IMR-90 (cell line): ENCODE data around the gene PRRC1. TPM values are rescaled to one million over a fixed set of nuclear protein-coding genes. Genes with fewer than 3 reads are reported as not detected.

Experiments used
- ATAC-seq: fragments of 200-7000 bp; cut with Tn5 transposase; 2 replicates; pipeline ENCODE4 v1.9.1; 2020; ENCODE audit warnings: low read depth, mild to moderate bottlenecking, moderate library complexity
- BruUV-seq: library from RNA; stranded (reverse); fragments of 400-500 nt; replicated peaks from 2 replicates; lab custom pipeline; 2021; lab: Mats Ljungman, UMichigan
- CTCF ChIA-PET: fragments of 300-600 bp; formaldehyde crosslinking; extraction: SDS; loops from one replicate; lab custom pipeline; 2021; ENCODE audit warnings: antibody characterized with exemption; lab: Yijun Ruan, JAX
- POLR2A ChIA-PET: fragments of 300-600 bp; sonication (Branson Sonifier 250); formaldehyde crosslinking; loops from one replicate; lab custom pipeline; 2022; ENCODE audit warnings: antibody characterized with exemption; ENCODE audit not compliant: unreplicated experiment; lab: Charles Lee
- DNase-seq: peaks from one replicate; pipeline ENCODE4 v3.0.0; 2013
- H2AFZ ChIP-seq: replicated peaks from 2 replicates; pipeline ENCODE3; 2013; ENCODE audit warnings: low read length, mild to moderate bottlenecking; ENCODE audit not compliant: poor library complexity
- H2AK5ac ChIP-seq: 2 replicates; pipeline ENCODE4 v1.6.1; 2013; ENCODE audit warnings: low read depth, low read length, inconsistent platforms
- H2AK9ac ChIP-seq: replicated peaks from 2 replicates; pipeline ENCODE3; 2013; ENCODE audit warnings: mild to moderate bottlenecking, low read depth, low read length, moderate library complexity; ENCODE audit not compliant: poor library complexity
- H2BK120ac ChIP-seq: 2 replicates; pipeline ENCODE4 v1.6.1; 2013; ENCODE audit warnings: low read depth, low read length, inconsistent platforms
- H2BK15ac ChIP-seq: 3 replicates; pipeline ENCODE4 v1.6.1; 2013; ENCODE audit warnings: low read depth, low read length, inconsistent platforms
- H2BK20ac ChIP-seq: 2 replicates; pipeline ENCODE4 v1.6.1; 2013; ENCODE audit warnings: low read depth, mild to moderate bottlenecking, inconsistent platforms, low read length, moderate library complexity
- H2BK5ac ChIP-seq: 2 replicates; pipeline ENCODE4 v1.6.1; 2013; ENCODE audit warnings: mild to moderate bottlenecking, low read depth, low read length, inconsistent platforms; ENCODE audit not compliant: poor library complexity, severe bottlenecking
- H3K14ac ChIP-seq: replicated peaks from 2 replicates; pipeline ENCODE4 v1.6.1; 2013; ENCODE audit warnings: low read depth, low read length, inconsistent platforms
- H3K18ac ChIP-seq: 2 replicates; pipeline ENCODE4 v1.6.1; 2013; ENCODE audit warnings: low read depth, low read length, control low read depth
- H3K23ac ChIP-seq: 2 replicates; pipeline ENCODE4 v1.6.1; 2013; ENCODE audit warnings: low read depth, low read length, inconsistent platforms
- H3K27ac ChIP-seq: 2 replicates; pipeline ENCODE4 v1.5.1; 2013; ENCODE audit warnings: mild to moderate bottlenecking, control low read depth, low read length; ENCODE audit not compliant: insufficient read depth
- H3K27me3 ChIP-seq: 2 replicates; pipeline ENCODE4 v1.6.1; 2013; ENCODE audit warnings: low read length; ENCODE audit not compliant: control insufficient read depth, insufficient read depth
- H3K36me3 ChIP-seq: 2 replicates; pipeline ENCODE4 v1.6.1; 2013; ENCODE audit warnings: low read length, mixed read lengths; ENCODE audit not compliant: control insufficient read depth, insufficient read depth
- H3K4ac ChIP-seq: 2 replicates; pipeline ENCODE4 v1.6.1; 2013; ENCODE audit warnings: low read depth, low read length, inconsistent platforms
- H3K4me1 ChIP-seq: 2 replicates; pipeline ENCODE4 v1.6.1; 2013; ENCODE audit warnings: low read length, mixed read lengths; ENCODE audit not compliant: control insufficient read depth, insufficient read depth
- H3K4me2 ChIP-seq: 2 replicates; pipeline ENCODE4 v1.6.1; 2013; ENCODE audit warnings: low read depth, mild to moderate bottlenecking, control low read depth, low read length, moderate library complexity
- H3K4me3 ChIP-seq: 2 replicates; pipeline ENCODE4 v1.5.1; 2013; ENCODE audit warnings: low read depth, mild to moderate bottlenecking, control low read depth, low read length, moderate library complexity; ENCODE audit not compliant: insufficient read depth
- H3K56ac ChIP-seq: 2 replicates; pipeline ENCODE4 v1.6.1; 2013; ENCODE audit warnings: low read length, inconsistent platforms; ENCODE audit not compliant: insufficient read depth; ENCODE audit errors: extremely low read depth
- H3K79me1 ChIP-seq, 2 experiments: 2 replicates each; pipeline ENCODE4 v1.6.1; 2013; ENCODE audit warnings: low read length in 2 of 2, inconsistent platforms in 1 of 2, low read depth in 1 of 2
- H3K9ac ChIP-seq: 2 replicates; pipeline ENCODE4 v1.6.1; 2013; ENCODE audit warnings: low read depth, low read length, control low read depth
- H3K9me1 ChIP-seq: 2 replicates; pipeline ENCODE4 v1.6.1; 2013; ENCODE audit warnings: low read length, inconsistent platforms; ENCODE audit not compliant: insufficient read depth
- H3K9me3 ChIP-seq: 2 replicates; pipeline ENCODE4 v1.6.1; 2013; ENCODE audit warnings: low read length; ENCODE audit not compliant: control insufficient read depth, insufficient read depth
- H4K20me1 ChIP-seq: 2 replicates; pipeline ENCODE4 v1.6.1; 2013; ENCODE audit warnings: low read length, inconsistent platforms; ENCODE audit not compliant: insufficient read depth
- H4K5ac ChIP-seq: 2 replicates; pipeline ENCODE4 v1.6.1; 2013; ENCODE audit warnings: mild to moderate bottlenecking, low read depth, low read length, control low read depth
- H4K8ac ChIP-seq, 2 experiments: 2 replicates each; pipeline ENCODE4 v1.6.1; 2013; ENCODE audit warnings: low read depth in 2 of 2, low read length in 2 of 2, control low read depth in 1 of 2, inconsistent platforms in 1 of 2
- H4K91ac ChIP-seq: 2 replicates; pipeline ENCODE4 v1.6.1; 2013; ENCODE audit warnings: low read depth, low read length, inconsistent platforms; ENCODE audit not compliant: insufficient read depth
- BHLHE40 ChIP-seq: fragments of 150-350 bp; IDR thresholded peaks from 2 replicates; pipeline ENCODE4 v1.6.1; 2016; ENCODE audit warnings: mild to moderate bottlenecking, low read depth, low read length
- CEBPB ChIP-seq: IDR thresholded peaks from 2 replicates; pipeline ENCODE4 v1.6.1; 2012; ENCODE audit warnings: low read depth, low read length, improper control_type of control experiment
- CHD1 ChIP-seq: IDR thresholded peaks from 2 replicates; pipeline ENCODE4 v1.6.1; 2012; ENCODE audit warnings: low read depth, low read length, improper control_type of control experiment
- ELK1 ChIP-seq: fragments of 150-350 bp; IDR thresholded peaks from 2 replicates; pipeline ENCODE4 v1.6.1; 2016; ENCODE audit warnings: low read depth, mild to moderate bottlenecking, low read length, moderate library complexity, borderline replicate concordance
- FOS ChIP-seq: fragments of 150-350 bp; IDR thresholded peaks from 2 replicates; pipeline ENCODE4 v1.6.1; 2016; ENCODE audit warnings: low read depth, low read length
- MAFK ChIP-seq: IDR thresholded peaks from 2 replicates; pipeline ENCODE4 v1.6.1; 2012; ENCODE audit warnings: low read depth, low read length, improper control_type of control experiment
- MAZ ChIP-seq: IDR thresholded peaks from 2 replicates; pipeline ENCODE4 v1.6.1; 2012; ENCODE audit warnings: low read depth, mild to moderate bottlenecking, low read length, improper control_type of control experiment, moderate library complexity, borderline replicate concordance
- MXI1 ChIP-seq: IDR thresholded peaks from 2 replicates; pipeline ENCODE4 v1.6.1; 2012; ENCODE audit warnings: low read depth, mild to moderate bottlenecking, low read length, moderate library complexity, borderline replicate concordance
- NFE2L2 ChIP-seq: fragments of 150-350 bp; IDR thresholded peaks from 2 replicates; pipeline ENCODE4 v1.6.1; 2016; ENCODE audit warnings: low read depth, mild to moderate bottlenecking, low read length
- POLR2A ChIP-seq: IDR thresholded peaks from 2 replicates; pipeline ENCODE4 v1.6.1; 2012; ENCODE audit warnings: mild to moderate bottlenecking, low read depth, low read length
- RAD21 ChIP-seq: IDR thresholded peaks from 2 replicates; pipeline ENCODE4 v1.6.1; 2012; ENCODE audit warnings: low read length, improper control_type of control experiment
- RCOR1 ChIP-seq: IDR thresholded peaks from 2 replicates; pipeline ENCODE4 v1.6.1; 2012; ENCODE audit warnings: mild to moderate bottlenecking, low read length, improper control_type of control experiment; ENCODE audit not compliant: insufficient replicate concordance
- RFX5 ChIP-seq: IDR thresholded peaks from 2 replicates; pipeline ENCODE4 v1.8.0; 2012; ENCODE audit warnings: low read depth, mild to moderate bottlenecking, low read length, moderate library complexity
- SMC3 ChIP-seq: fragments of 150-350 bp; IDR thresholded peaks from 2 replicates; pipeline ENCODE4 v1.6.1; 2016; ENCODE audit warnings: low read depth, mild to moderate bottlenecking, antibody characterized with exemption, low read length, moderate library complexity
- USF2 ChIP-seq: fragments of 150-350 bp; IDR thresholded peaks from 2 replicates; pipeline ENCODE4 v1.6.1; 2017; ENCODE audit warnings: mild to moderate bottlenecking, antibody characterized with exemption, low read length, low read depth
- whole genome bisulfite sequencing, 2 experiments: methylation state at CpG; one replicate each; pipeline versions ENCODE4 v1.1.5 to v1.1.7; 2013; ENCODE audit warnings: missing lambda C conversion rate in 2 of 2; ENCODE audit not compliant: insufficient read length in 1 of 2; ENCODE audit errors: extremely low coverage in 2 of 2; 5-methylcytosine and 5-hydroxymethylcytosine counted together
- dilution Hi-C: fragments of 300-500 bp; cut with HindIII; formaldehyde crosslinking; loops from one replicate; pipeline ENCODE4 v1.14.3; 2018; ENCODE audit warnings: low sequenced_read_pairs; ENCODE audit not compliant: unreplicated experiment
- in situ Hi-C: fragments of 300-500 bp; cut with MboI; formaldehyde crosslinking; loops from 3 replicates; pipeline ENCODE4 v1.14.3; 2019; ENCODE audit warnings: low sequenced_read_pairs, inconsistent platforms, mixed read lengths
- intact Hi-C: fragments of 100-400 bp; cut with micrococcal nuclease; formaldehyde crosslinking; loops from 2 replicates; pipeline ENCODE4 v1.10.0; 2022
- polyA plus RNA-seq, 3 experiments: library from polyadenylated mRNA; depleted of rRNA; stranded (reverse); fragments of >200 nt; gene quantifications; 2 replicates each; pipeline ENCODE4 v1.2.3, GENCODE V29; 2012; ENCODE audit warnings: low replicate concordance in 1 of 3
- total RNA-seq: library from RNA; depleted of rRNA; stranded (reverse); fragments of >200 nt; gene quantifications from 2 replicates; pipeline ENCODE4 v1.2.3, GENCODE V29; 2012
- TF ChIP-seq, protein P1 (sequence below): conservative IDR thresholded peaks from 2 replicates; pipeline ENCODE4 v1.5.1; 2012; ENCODE audit warnings: mild to moderate bottlenecking, low read depth, low read length, improper control_type of control experiment

PRRC1 gene
- total and polyA plus RNA-seq, 2 of the 4 experiments (the other 2 are of a cell fraction) = 46.8 to 63.1 TPM

DNA sequence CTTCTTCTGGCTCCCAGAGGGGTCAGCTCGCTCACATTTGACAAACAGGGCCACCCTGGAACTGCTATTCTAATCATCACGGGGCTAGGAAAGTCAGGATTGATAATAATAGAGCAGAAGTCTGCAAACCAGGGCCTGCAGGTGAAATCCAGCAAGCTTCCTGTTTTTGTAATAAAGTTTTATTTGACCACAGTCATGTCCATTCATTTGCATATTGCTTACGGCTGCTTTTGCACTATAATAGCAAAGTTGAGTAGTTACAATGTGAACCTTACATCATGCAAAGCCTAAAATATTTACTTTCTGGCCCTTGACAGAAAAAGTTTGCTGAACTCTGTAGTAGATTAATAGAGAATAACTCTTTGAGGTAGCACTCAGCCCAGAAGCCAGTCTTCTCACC, 68.2 kb downstream of the PRRC1 start:
- H3K4me2 ChIP-seq = no peak overlapping the region
- no peak overlapping the region for H2BK120ac ChIP-seq
- H3K4me3 ChIP-seq = no peak overlapping the region
- no peak overlapping the region for H3K56ac ChIP-seq
- H3K27me3 ChIP-seq = no peaks in the 10 kb centered on the region; the same call in 1 of the 2 replicates
- no peak overlapping the region for H4K91ac ChIP-seq
- no peak overlapping the region for H3K18ac ChIP-seq
- no peak overlapping the region for H3K9ac ChIP-seq
- no peak overlapping the region for H3K27ac ChIP-seq
- H3K4me1 ChIP-seq = no peaks in the 10 kb centered on the region
- H3K14ac ChIP-seq = no peak overlapping the region
- no peak overlapping the region for H3K23ac ChIP-seq
- no peak overlapping the region for H4K5ac ChIP-seq
- intact Hi-C loops = no loop called here
- TF ChIP-seq USF2 (no peak), MXI1 (no peak), RCOR1 (no peak), NFE2L2 (no peak), FOS (no peak), RAD21 (no peak), MAZ (no peak), RFX5 (no peak), CHD1 (no peak), ELK1 (no peak), BHLHE40 (no peak), SMC3 (no peak), MAFK (no peak), CEBPB (no peak), POLR2A (no peak)
- TF ChIP-seq, protein P1, sequence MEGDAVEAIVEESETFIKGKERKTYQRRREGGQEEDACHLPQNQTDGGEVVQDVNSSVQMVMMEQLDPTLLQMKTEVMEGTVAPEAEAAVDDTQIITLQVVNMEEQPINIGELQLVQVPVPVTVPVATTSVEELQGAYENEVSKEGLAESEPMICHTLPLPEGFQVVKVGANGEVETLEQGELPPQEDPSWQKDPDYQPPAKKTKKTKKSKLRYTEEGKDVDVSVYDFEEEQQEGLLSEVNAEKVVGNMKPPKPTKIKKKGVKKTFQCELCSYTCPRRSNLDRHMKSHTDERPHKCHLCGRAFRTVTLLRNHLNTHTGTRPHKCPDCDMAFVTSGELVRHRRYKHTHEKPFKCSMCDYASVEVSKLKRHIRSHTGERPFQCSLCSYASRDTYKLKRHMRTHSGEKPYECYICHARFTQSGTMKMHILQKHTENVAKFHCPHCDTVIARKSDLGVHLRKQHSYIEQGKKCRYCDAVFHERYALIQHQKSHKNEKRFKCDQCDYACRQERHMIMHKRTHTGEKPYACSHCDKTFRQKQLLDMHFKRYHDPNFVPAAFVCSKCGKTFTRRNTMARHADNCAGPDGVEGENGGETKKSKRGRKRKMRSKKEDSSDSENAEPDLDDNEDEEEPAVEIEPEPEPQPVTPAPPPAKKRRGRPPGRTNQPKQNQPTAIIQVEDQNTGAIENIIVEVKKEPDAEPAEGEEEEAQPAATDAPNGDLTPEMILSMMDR = no peak
- in situ Hi-C loops = loop anchor here (25.0 kb wide), 1 partner anchor 1252 kb away; no protein-coding TSS in a partner anchor
- ChIA-PET POLR2A (no interaction called here), CTCF (interaction anchor here (1.2 kb wide), 1 partner anchor 12 kb away, joined by 4 read pairs; no protein-coding TSS in a partner anchor)
- H3K79me1 ChIP-seq = no peaks in the 10 kb centered on the region
- H2AFZ ChIP-seq = no peak overlapping the region
- H2BK20ac ChIP-seq = no peak overlapping the region
- BruUV-seq = no TSS peak
- H2AK5ac ChIP-seq = no peak overlapping the region
- H2BK5ac ChIP-seq = no peak overlapping the region
- H3K9me3 ChIP-seq = no peaks in the 10 kb centered on the region
- WGBS, 2 experiments = no CpG with 5 or more reads among the region's 3 CpGs
- dilution Hi-C loops = no loop called here
- no peak overlapping the region for H2BK15ac ChIP-seq
- H4K8ac ChIP-seq = no peak overlapping the region
- ATAC-seq (no peak), DNase-seq (no peak)
- H2AK9ac ChIP-seq = no peak overlapping the region
- H3K36me3 ChIP-seq = no peaks in the 10 kb centered on the region
- no peak overlapping the region for H3K4ac ChIP-seq
- H4K20me1 ChIP-seq = no peaks in the 10 kb centered on the region
- H3K9me1 ChIP-seq = no peaks in the 10 kb centered on the region
